ENCODE measurements around the gene TBKBP1.
A peak's percentile ranks its signal among the peaks of the same experiment; 100 is the strongest.

The TBKBP1 gene

GRCh38 chr17:47651704-47652103 is 42.3 kb upstream of the TBKBP1 start:
- peak overlapping the region; percentile 91 for H3K4me3 ChIP-seq (ENCODE audit: low read depth, low read length)
- DNase-seq (ENCODE audit: low read depth), result no peak
- no peak for TF ChIP-seq MAX (IDR thresholded peaks at IDR 0.05; ENCODE audit: low read depth, low read length)
- TF ChIP-seq POLR2A (IDR thresholded peaks at IDR 0.05; ENCODE audit: extremely low read depth, insufficient read length), result no peak
- no peak for TF ChIP-seq CTCF (IDR thresholded peaks at IDR 0.05; ENCODE audit: low read depth, low read length)
- TF ChIP-seq MYC (IDR thresholded peaks at IDR 0.05; ENCODE audit: low read depth, low read length), result no peak

GRCh38 chr17:47652570-47652969 is 41.4 kb upstream of the TBKBP1 start:
- DNase-seq (ENCODE audit: low read depth), result no peak
- TF ChIP-seq MYC (IDR thresholded peaks at IDR 0.05; ENCODE audit: low read depth, low read length), result no peak
- no peak for TF ChIP-seq MAX (IDR thresholded peaks at IDR 0.05; ENCODE audit: low read depth, low read length)
- no peak for TF ChIP-seq POLR2A (IDR thresholded peaks at IDR 0.05; ENCODE audit: extremely low read depth, insufficient read length)
- no peak for TF ChIP-seq CTCF (IDR thresholded peaks at IDR 0.05; ENCODE audit: low read depth, low read length)
- H3K4me3 ChIP-seq (ENCODE audit: low read depth, low read length), result peak overlapping the region; percentile 48

- peak overlapping the region; percentile 27 for H3K4me3 ChIP-seq (ENCODE audit: low read depth, low read length)
- TF ChIP-seq MAX (IDR thresholded peaks at IDR 0.05; ENCODE audit: low read depth, low read length), result no peak
- DNase-seq (ENCODE audit: low read depth), result no peak
These were observed 40.5 kb upstream of the TBKBP1 start for GRCh38 chr17:47653442-47653841.

GRCh38 chr17:47654991-47655390 is 39.0 kb upstream of the TBKBP1 start:
- no peak for TF ChIP-seq CTCF (IDR thresholded peaks at IDR 0.05; ENCODE audit: low read depth, low read length)
- DNase-seq (ENCODE audit: low read depth), result no peak
- no peak overlapping the region for H3K4me3 ChIP-seq (ENCODE audit: low read depth, low read length)

GRCh38 chr17:47660064-47660492 is 33.9 kb upstream of the TBKBP1 start:
- DNase-seq (ENCODE audit: low read depth), result peak; percentile 42
- H3K4me3 ChIP-seq (ENCODE audit: low read depth, low read length), result no peak overlapping the region
- no peak for TF ChIP-seq MYC (IDR thresholded peaks at IDR 0.05; ENCODE audit: low read depth, low read length)

GRCh38 chr17:47663912-47664623 is 29.9 kb upstream of the TBKBP1 start:
- peak; percentile 77 for DNase-seq (ENCODE audit: low read depth)
- TF ChIP-seq CTCF (IDR thresholded peaks at IDR 0.05; ENCODE audit: low read depth, low read length) (peak; percentile 55), MYC (IDR thresholded peaks at IDR 0.05; ENCODE audit: low read depth, low read length) (no peak)
- no peak overlapping the region for H3K4me3 ChIP-seq (ENCODE audit: low read depth, low read length)

- TF ChIP-seq CTCF (IDR thresholded peaks at IDR 0.05; ENCODE audit: low read depth, low read length) (no peak), POLR2A (IDR thresholded peaks at IDR 0.05; ENCODE audit: extremely low read depth, insufficient read length) (no peak), MAX (IDR thresholded peaks at IDR 0.05; ENCODE audit: low read depth, low read length) (no peak), MYC (IDR thresholded peaks at IDR 0.05; ENCODE audit: low read depth, low read length) (no peak)
- no peak overlapping the region for H3K4me3 ChIP-seq (ENCODE audit: low read depth, low read length)
- no peak for DNase-seq (ENCODE audit: low read depth)
These were observed 29.4 kb upstream of the TBKBP1 start for GRCh38 chr17:47664624-47664941.

Measured in NB4 (cell line).